Glutamatergic neuron (in vitro differentiated cells): Measurements from ENCODE around the gene ARL8A. TPM values are rescaled to one million over a fixed set of nuclear protein-coding genes. Genes with fewer than 3 reads are reported as not detected.

Experiments
- DNase-seq: peaks from one replicate; pipeline ENCODE4 v3.0.0; 2022
- H3K27ac Mint-ChIP-seq: one replicate; pipeline ENCODE4 v1.8.0; 2020; ENCODE audit warnings: mild to moderate bottlenecking, mixed read lengths, inconsistent platforms; ENCODE audit not compliant: unreplicated experiment
- H3K27me3 Mint-ChIP-seq: one replicate; pipeline ENCODE4 v1.8.0; 2020; ENCODE audit warnings: mild to moderate bottlenecking, moderate library complexity, mixed read lengths, inconsistent platforms; ENCODE audit not compliant: unreplicated experiment
- H3K36me3 Mint-ChIP-seq: one replicate; pipeline ENCODE4 v1.8.0; 2020; ENCODE audit warnings: mild to moderate bottlenecking, mixed read lengths, inconsistent platforms; ENCODE audit not compliant: unreplicated experiment
- H3K4me1 Mint-ChIP-seq: one replicate; pipeline ENCODE4 v1.8.0; 2020; ENCODE audit warnings: mild to moderate bottlenecking, low read depth, mixed read lengths, inconsistent platforms; ENCODE audit not compliant: unreplicated experiment
- H3K4me3 Mint-ChIP-seq: one replicate; pipeline ENCODE4 v1.8.0; 2020; ENCODE audit warnings: mild to moderate bottlenecking, mixed read lengths, inconsistent platforms; ENCODE audit not compliant: unreplicated experiment
- H3K9me3 Mint-ChIP-seq: one replicate; pipeline ENCODE4 v1.8.0; 2020; ENCODE audit warnings: mild to moderate bottlenecking, moderate library complexity, mixed read lengths, inconsistent platforms; ENCODE audit not compliant: unreplicated experiment
- CTCF ChIP-seq: fragments of 200-600 bp; sonication (generic); IDR thresholded peaks from one replicate; pipeline ENCODE4 v1.5.0; 2021; ENCODE audit not compliant: partially characterized antibody, unreplicated experiment
- total RNA-seq: library from RNA; stranded (reverse); fragmentation: NEBNext Ultra II Directional; extraction: Animal tissue kit (Norgen Biotek cat#: 25700); gene quantifications from one replicate; pipeline ENCODE4 v1.2.1, GENCODE V29; 2021; ENCODE audit not compliant: unreplicated experiment

Gene ARL8A
- total RNA-seq, 1 donor from 2014 or later: 160 TPM

- peaks cover 4% of the 10 kb centered on the region for H3K9me3 Mint-ChIP-seq
- no peaks in the 10 kb centered on the region for H3K36me3 Mint-ChIP-seq
- peak overlapping the region; percentile 52 for H3K4me3 Mint-ChIP-seq
- peaks cover 8% of the 10 kb centered on the region for H3K4me1 Mint-ChIP-seq
- DNase-seq: no peak
- H3K27ac Mint-ChIP-seq: peak overlapping the region; percentile 75
- H3K27me3 Mint-ChIP-seq: peaks cover 9% of the 10 kb centered on the region
- no peak for TF ChIP-seq CTCF
Observed at GRCh38 chr1:202189918-202190715, 45.6 kb upstream of the ARL8A start.

- Mint-ChIP-seq H3K9me3 (peaks cover 4% of the 10 kb centered on the region), H3K27me3 (peaks cover 8% of the 10 kb centered on the region), H3K4me1 (peaks cover 8% of the 10 kb centered on the region), H3K36me3 (no peaks in the 10 kb centered on the region), H3K4me3 (peak overlapping the region; percentile 52), H3K27ac (peak overlapping the region; percentile 75)
- DNase-seq: peak; percentile 93
- TF ChIP-seq CTCF: peak; percentile 89
Observed at GRCh38 chr1:202189001-202189790, 44.7 kb upstream of the ARL8A start.

- H3K36me3 Mint-ChIP-seq: no peaks in the 10 kb centered on the region
- no peak overlapping the region for H3K27ac Mint-ChIP-seq
- no peak for DNase-seq
- TF ChIP-seq CTCF: no peak
- H3K27me3 Mint-ChIP-seq: peaks cover 12% of the 10 kb centered on the region
- H3K4me1 Mint-ChIP-seq: peaks cover 8% of the 10 kb centered on the region
- peaks cover 4% of the 10 kb centered on the region for H3K9me3 Mint-ChIP-seq
- no peak overlapping the region for H3K4me3 Mint-ChIP-seq
Observed at GRCh38 chr1:202187697-202188407, 43.3 kb upstream of the ARL8A start.

- Mint-ChIP-seq H3K4me1 (peaks cover 8% of the 10 kb centered on the region), H3K27me3 (peaks cover 12% of the 10 kb centered on the region), H3K27ac (no peak overlapping the region), H3K9me3 (peaks cover 4% of the 10 kb centered on the region), H3K36me3 (no peaks in the 10 kb centered on the region), H3K4me3 (no peak overlapping the region)
- TF ChIP-seq CTCF: no peak
- no peak for DNase-seq
Observed at GRCh38 chr1:202187041-202187671, 42.6 kb upstream of the ARL8A start.
